Tibial nerve (tissue), 4 donors: ENCODE results near the gene TTC38.

ENCODE experiments used
- CTCF ChIP-seq, 5 experiments: fragments of 200-600 bp in 3 of 5; fragments of 450-650 bp in 2 of 5; sonication (generic) in 3 of 5; IDR thresholded peaks; one replicate each; pipeline ENCODE4 v1.5.1; 2016 to 2019; ENCODE audit warnings: antibody characterized with exemption in 5 of 5, mild to moderate bottlenecking in 3 of 5, moderate library complexity in 2 of 5
- EP300 ChIP-seq, 2 donors: sonication (generic); formaldehyde crosslinking; IDR thresholded peaks; one replicate each; pipeline ENCODE4 v1.6.1; 2017; ENCODE audit warnings: antibody characterized with exemption in 2 of 2, mild to moderate bottlenecking in 1 of 2
- POLR2A ChIP-seq, 2 donors: fragments of 450-650 bp; IDR thresholded peaks; one replicate each; pipeline ENCODE4 v1.6.1; 2017; ENCODE audit warnings: antibody characterized with exemption in 2 of 2, mild to moderate bottlenecking in 2 of 2, moderate library complexity in 2 of 2

- TF ChIP-seq CTCF (IDR thresholded peaks at IDR 0.05) (no peak), POLR2A (IDR thresholded peaks at IDR 0.05) (no peak), EP300 (IDR thresholded peaks at IDR 0.05) (no peak)
Observed at GRCh38 chr22:46244771-46245170, 23.0 kb upstream of the TTC38 start.
